K562 (cell line): ENCODE data around the gene ICAM3. TPM values are rescaled to one million over a fixed set of nuclear protein-coding genes. Genes with fewer than 3 reads are reported as not detected.

ENCODE experiments used
- ARNT ChIP-seq, 2 experiments: fragments of 450-650 bp; IDR thresholded peaks; 2 replicates each; pipeline ENCODE4 v1.6.1; 2016; ENCODE audit warnings: mild to moderate bottlenecking in 1 of 2
- ATF7 ChIP-seq: fragments of 450-650 bp; IDR thresholded peaks from 2 replicates; pipeline ENCODE4 v1.7.1; 2014; ENCODE audit warnings: mild to moderate bottlenecking, moderate library complexity
- CBX3 ChIP-seq, 2 experiments: IDR thresholded peaks; 1 replicate in 1 of 2; 2 replicates in 1 of 2; pipeline ENCODE4 v1.6.1; 2012; ENCODE audit warnings: inconsistent platforms in 2 of 2, low read length in 2 of 2, borderline replicate concordance in 1 of 2, control low read depth in 1 of 2
- CCNT2 ChIP-seq: IDR thresholded peaks from 2 replicates; pipeline ENCODE4 v1.6.1; 2011; ENCODE audit warnings: borderline replicate concordance, low read depth, mild to moderate bottlenecking, moderate library complexity, mixed read lengths, low read length; ENCODE audit not compliant: insufficient read length; ENCODE audit errors: extremely low read depth
- EHMT2 ChIP-seq: fragments of 450-650 bp; IDR thresholded peaks from 2 replicates; pipeline ENCODE4 v1.6.1; 2018; ENCODE audit warnings: antibody characterized with exemption
- FOS ChIP-seq: IDR thresholded peaks from 3 replicates; pipeline ENCODE4 v1.6.1; 2011; ENCODE audit not compliant: insufficient read length; ENCODE audit errors: extremely low read depth
- FOXM1 ChIP-seq, 2 experiments: fragments of 450-650 bp in 1 of 2; sonication (generic) in 1 of 2; formaldehyde crosslinking in 1 of 2; IDR thresholded peaks; 2 replicates each; pipeline versions ENCODE4 v1.6.1 to v1.9.0; 2017 to 2022; ENCODE audit warnings: low read depth in 2 of 2, mild to moderate bottlenecking in 2 of 2, missing genetic modification reagents in 1 of 2, moderate library complexity in 1 of 2
- HBP1 ChIP-seq: fragments of 450-650 bp; formaldehyde crosslinking; IDR thresholded peaks from 2 replicates; pipeline ENCODE4 v1.4.0; 2022; ENCODE audit warnings: missing genetic modification characterization
- NBN ChIP-seq: fragments of 450-650 bp; IDR thresholded peaks from 2 replicates; pipeline ENCODE4 v1.6.1; 2016; ENCODE audit warnings: low read depth, mild to moderate bottlenecking
- NFRKB ChIP-seq: fragments of 450-650 bp; IDR thresholded peaks from 2 replicates; pipeline ENCODE4 v1.6.1; 2016; ENCODE audit warnings: low read depth
- PHTF2 ChIP-seq: fragments of 250-450 bp; sonication (Bioruptor Pico); IDR thresholded peaks from 2 replicates; pipeline ENCODE4 v1.5.0; 2021; ENCODE audit warnings: mild to moderate bottlenecking
- PYGO2 ChIP-seq: fragments of 450-650 bp; IDR thresholded peaks from 2 replicates; pipeline ENCODE4 v1.6.1; 2016; ENCODE audit warnings: mild to moderate bottlenecking, missing genetic modification characterization, moderate library complexity, missing compliant biosample characterization
- SMAD3 ChIP-seq: fragments of 450-650 bp; formaldehyde crosslinking; conservative IDR thresholded peaks from 2 replicates; pipeline ENCODE4 v1.4.0; 2020; ENCODE audit warnings: mild to moderate bottlenecking
- SOX6 ChIP-seq: fragments of 450-650 bp; IDR thresholded peaks from 2 replicates; pipeline ENCODE4 v1.6.1; 2014; ENCODE audit warnings: mild to moderate bottlenecking
- TEAD1 ChIP-seq, 2 experiments: fragments of 450-650 bp in 1 of 2; sonication (generic) in 1 of 2; formaldehyde crosslinking; IDR thresholded peaks; 2 replicates each; pipeline versions ENCODE4 v1.4.0 to v1.8.0; 2020 to 2022; ENCODE audit warnings: mild to moderate bottlenecking in 2 of 2, missing genetic modification reagents in 1 of 2
- TEAD2 ChIP-seq: fragments of 450-650 bp; IDR thresholded peaks from 2 replicates; pipeline ENCODE4 v1.6.1; 2016; ENCODE audit warnings: missing genetic modification characterization, control low read depth, missing compliant biosample characterization
- ZBTB17 ChIP-seq: fragments of 450-650 bp; formaldehyde crosslinking; IDR thresholded peaks from 2 replicates; pipeline ENCODE4 v1.4.0; 2020; ENCODE audit warnings: mild to moderate bottlenecking
- ZBTB34 ChIP-seq: fragments of 250-450 bp; sonication (Bioruptor Pico); IDR thresholded peaks from 2 replicates; pipeline ENCODE4 v1.8.0; 2021; ENCODE audit warnings: mild to moderate bottlenecking, moderate library complexity
- ZBTB43 ChIP-seq: sonication (generic); formaldehyde crosslinking; IDR thresholded peaks from 2 replicates; pipeline ENCODE4 v1.8.0; 2023; ENCODE audit warnings: mild to moderate bottlenecking, missing genetic modification reagents
- ZKSCAN1 ChIP-seq: fragments of 150-350 bp; IDR thresholded peaks from 2 replicates; pipeline ENCODE4 v1.6.1; 2016; ENCODE audit warnings: low read depth, low read length
- ZNF311 ChIP-seq: fragments of 250-450 bp; sonication (Bioruptor Pico); IDR thresholded peaks from 2 replicates; pipeline ENCODE4 v1.4.0; 2020; ENCODE audit warnings: mild to moderate bottlenecking, moderate library complexity
- ZNF551 ChIP-seq: fragments of 250-450 bp; sonication (Bioruptor Pico); IDR thresholded peaks from 2 replicates; pipeline ENCODE4 v1.5.0; 2021; ENCODE audit warnings: mild to moderate bottlenecking, moderate library complexity
- ZSCAN32 ChIP-seq: fragments of 450-650 bp; formaldehyde crosslinking; IDR thresholded peaks from 2 replicates; pipeline ENCODE4 v1.4.0; 2020; ENCODE audit warnings: mild to moderate bottlenecking, moderate library complexity
- polyA plus RNA-seq, 8 experiments: library from polyadenylated mRNA; depleted of rRNA in 4 of 8; stranded (reverse) in 5 of 8; unstranded in 3 of 8; fragments of >200 nt; fragmentation: Nextera tagmentation in 2 of 8; fragmentation: Illumina TruSeq in 1 of 8; extraction: Ambion mirVana in 2 of 8; extraction: Trizol in 1 of 8; gene quantifications; 2 replicates each; pipeline versions ENCODE4 v1.2.1 to v1.2.3, GENCODE V29; 2011 to 2014; ENCODE audit warnings: inconsistent platforms in 1 of 8, missing spikeins in 1 of 8
- total RNA-seq, 7 experiments: library from RNA; depleted of rRNA in 6 of 7; stranded (reverse); fragments of >200 nt in 6 of 7; fragmentation: Illumina TruSeq in 2 of 7; extraction: Trizol in 2 of 7; gene quantifications; 2 replicates each; pipeline versions ENCODE4 v1.2.1 to v1.2.3, GENCODE V29; 2011 to 2021; ENCODE audit warnings: low replicate concordance in 1 of 7

The ICAM3 gene
- total and polyA plus RNA-seq, 9 of the 15 experiments (the other 6 are each of a cell fraction or from before 2014, with no cell fraction given), result 6.5 to 39.5 (median 24.2) TPM

- TF ChIP-seq ZBTB43 (CRISPR knock-in tag) (no peak), ARNT (IDR thresholded peaks at IDR 0.05) (peak; percentile 31 to 54; a peak in 1 of 4 replicates), FOXM1 (IDR thresholded peaks at IDR 0.05; ENCODE audit: low read depth) (peak; percentile 77), FOXM1 (CRISPR knock-in tag; IDR thresholded peaks at IDR 0.05; ENCODE audit: low read depth) (no peak), NFRKB (peak; percentile 66; the same call in 1 of the 2 replicates), PYGO2 (no peak), CCNT2 (peak; percentile 88), ZSCAN32 (CRISPR knock-in tag) (no peak), ATF7 (peak; percentile 42), CBX3 (IDR thresholded peaks at IDR 0.05; ENCODE audit: borderline replicate concordance in 1 of 2, low read length in 2 of 2) (no peak; a peak in 1 of 3 replicates), EHMT2 (0 out of 2 replicates have a peak, but pooled peaks have one; percentile 28), TEAD2 (no peak), SMAD3 (CRISPR knock-in tag) (peak; percentile 10; the same call in 1 of the 2 replicates), SOX6 (peak; percentile 69), ZBTB34 (no peak), NBN (peak; percentile 59; the same call in 1 of the 2 replicates), PHTF2 (CRISPR knock-in tag) (no peak), FOS (no peak), ZNF551 (CRISPR knock-in tag) (no peak), ZKSCAN1 (peak; percentile 1), TEAD1 (CRISPR knock-in tag; IDR thresholded peaks at IDR 0.05) (0 out of 4 replicates have a peak, but pooled peaks of 1 of the 2 experiments have one; percentile 52), ZNF311 (CRISPR knock-in tag) (no peak), HBP1 (CRISPR knock-in tag) (0 out of 2 replicates have a peak, but pooled peaks have one; percentile 37), ZBTB17 (CRISPR knock-in tag) (peak; percentile 84; the same call in 1 of the 2 replicates)
Measured at GRCh38 chr19:10299545-10300458, 39.6 kb downstream of the ICAM3 start (continued).
